HG03060 (cell line): Measurements from ENCODE around the gene SYNC.
"Not testable (repeated sequence)": the region's sequence is repeated elsewhere in the genome, so short reads cannot be mapped to it uniquely, and the experiment has no call there.

Experiments used
- ATAC-seq: cut with Tn5 transposase; IDR thresholded peaks from one replicate; pipeline ENCODE4 v1.9.1; 2021; ENCODE audit warnings: low read depth, moderate number of reproducible peaks; ENCODE audit not compliant: unreplicated experiment

Gene SYNC

GRCh38 chr1:32647308-32648134 lies 55.0 kb downstream of the SYNC start:
- no peak for ATAC-seq

GRCh38 chr1:32644426-32644825 lies 58.1 kb downstream of the SYNC start:
- ATAC-seq: no peak

GRCh38 chr1:32642292-32642827 lies 60.2 kb downstream of the SYNC start:
- not testable (repeated sequence) for ATAC-seq

GRCh38 chr1:32639489-32640075 lies 63.0 kb downstream of the SYNC start:
- ATAC-seq: no peak

- no peak for ATAC-seq
Observed at GRCh38 chr1:32636914-32637645, 65.5 kb downstream of the SYNC start.

- ATAC-seq: no peak
Observed at GRCh38 chr1:32635508-32636277, 66.9 kb downstream of the SYNC start.

GRCh38 chr1:32632829-32633228 lies 69.7 kb downstream of the SYNC start:
- ATAC-seq: no peak

- not testable (repeated sequence) for ATAC-seq
Observed at GRCh38 chr1:32630173-32630572, 72.4 kb downstream of the SYNC start.
